Right hindlimb (tissue), 1 donor: ENCODE data around the gene MTREX.

ENCODE experiments used
- DNase-seq: peaks from one replicate; pipeline ENCODE4 v3.0.0-alpha.2; 2018

The MTREX gene

DNA sequence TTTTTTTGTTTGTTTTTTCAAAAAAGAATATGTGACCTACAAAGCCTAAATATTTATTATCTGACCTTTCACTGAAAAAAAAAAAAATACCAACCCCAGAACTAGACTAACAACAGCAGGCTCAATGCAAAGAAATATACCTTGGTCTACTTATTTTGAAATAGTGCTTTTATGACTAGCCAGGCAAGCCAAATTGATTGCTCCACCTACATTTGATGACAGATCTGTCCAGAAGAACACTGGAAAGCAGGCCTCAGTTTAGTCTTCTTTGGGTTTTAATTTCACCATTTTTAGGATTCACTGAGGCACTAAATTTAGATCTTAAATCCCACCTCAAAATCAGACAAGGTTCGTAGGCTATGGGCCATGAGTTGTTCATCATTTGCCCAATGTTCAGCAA, 129.7 kb downstream of the MTREX start:
- no peak for DNase-seq

DNA sequence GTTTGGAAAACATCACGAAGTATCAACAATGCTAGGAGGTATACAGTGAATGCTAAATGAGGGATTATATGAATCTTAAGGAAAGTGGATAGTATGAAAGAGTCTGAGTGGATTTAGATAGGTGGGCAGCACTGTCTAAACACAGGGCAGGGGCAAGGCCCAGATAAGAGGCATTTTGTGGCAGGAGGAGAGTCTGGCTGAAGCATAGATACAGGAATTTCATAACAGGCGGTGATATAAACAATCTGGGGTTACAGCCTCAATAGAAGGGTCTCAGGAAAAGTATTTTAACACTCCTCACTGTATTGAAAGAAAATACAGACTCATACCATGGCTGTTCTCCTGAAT, 130.0 kb downstream of the MTREX start:
- no peak for DNase-seq

- peak; percentile 61 for DNase-seq
Observed at GRCh38 chr5:55438998-55439397, 131.2 kb downstream of the MTREX start.

DNA sequence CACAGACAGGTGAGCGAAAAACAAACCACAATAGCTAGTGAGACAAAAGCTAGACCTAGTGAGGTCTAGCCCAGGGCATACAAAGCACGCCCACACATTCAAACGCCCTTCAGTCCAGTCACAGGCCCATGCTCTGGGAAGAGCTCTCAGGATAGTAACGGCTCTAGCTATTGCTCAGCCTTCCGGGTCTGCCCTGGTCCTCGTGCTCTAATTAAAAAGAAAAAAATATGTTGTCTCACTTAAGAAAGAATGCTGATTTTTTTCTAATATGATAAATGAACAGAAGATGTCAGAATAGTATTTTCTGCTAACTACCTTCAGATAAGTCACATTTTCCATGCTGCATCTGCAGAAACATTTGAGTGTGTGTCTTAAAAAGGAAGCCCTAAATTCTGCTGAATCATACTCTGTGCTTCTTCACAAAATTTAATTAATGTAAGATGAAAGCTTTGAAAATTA, 132.4 kb downstream of the MTREX start:
- DNase-seq: no peak

- no peak for DNase-seq
Observed at GRCh38 chr5:55441107-55441771, 133.4 kb downstream of the MTREX start.

DNA sequence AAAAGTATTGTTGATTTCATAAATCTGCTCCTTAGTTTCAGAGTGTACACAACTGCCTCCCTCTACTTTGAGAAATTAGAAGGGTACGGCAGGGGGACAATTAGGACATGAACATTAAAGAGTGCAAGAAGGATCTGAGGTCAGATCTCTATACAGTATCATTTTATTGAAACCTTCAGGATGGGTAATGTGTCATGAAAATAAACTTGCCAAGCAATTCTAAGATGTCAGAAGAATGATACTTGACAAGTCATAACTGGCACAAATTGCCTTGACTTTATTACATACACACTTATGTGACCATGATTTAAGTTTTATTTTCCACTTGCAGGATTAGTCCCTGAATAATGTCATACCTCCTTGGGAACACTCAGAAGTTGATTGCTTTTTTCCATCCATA, 134.2 kb downstream of the MTREX start:
- DNase-seq: no peak

GRCh38 chr5:55445791-55446190, 138.0 kb downstream of the MTREX start:
- no peak for DNase-seq

GRCh38 chr5:55446640-55447351, 139.0 kb downstream of the MTREX start:
- no peak for DNase-seq

- no peak for DNase-seq
Observed at GRCh38 chr5:55450050-55450765, 142.4 kb downstream of the MTREX start.

DNA sequence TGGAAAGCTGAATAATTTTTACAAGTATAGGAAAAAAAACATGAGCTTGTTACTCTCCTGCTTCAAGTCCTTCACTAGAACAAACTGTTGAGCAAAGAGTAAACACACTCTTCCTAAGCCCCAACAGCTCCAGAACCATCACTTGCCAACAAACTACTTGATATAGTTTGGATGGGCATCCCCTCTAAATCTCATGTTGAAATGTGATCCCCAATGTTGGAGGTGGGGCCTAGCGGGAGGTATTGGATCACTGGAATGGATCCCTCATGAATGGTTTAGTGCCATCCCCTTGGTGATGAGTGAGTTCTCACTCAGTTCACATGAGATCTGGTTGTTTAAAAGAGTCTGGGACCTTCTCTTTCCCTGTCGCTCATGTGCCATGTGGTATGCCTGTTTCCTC, 144.2 kb downstream of the MTREX start:
- DNase-seq: no peak

GRCh38 chr5:55453211-55453610, 145.4 kb downstream of the MTREX start:
- DNase-seq: no peak

GRCh38 chr5:55454282-55454681, 146.5 kb downstream of the MTREX start:
- no peak for DNase-seq

DNA sequence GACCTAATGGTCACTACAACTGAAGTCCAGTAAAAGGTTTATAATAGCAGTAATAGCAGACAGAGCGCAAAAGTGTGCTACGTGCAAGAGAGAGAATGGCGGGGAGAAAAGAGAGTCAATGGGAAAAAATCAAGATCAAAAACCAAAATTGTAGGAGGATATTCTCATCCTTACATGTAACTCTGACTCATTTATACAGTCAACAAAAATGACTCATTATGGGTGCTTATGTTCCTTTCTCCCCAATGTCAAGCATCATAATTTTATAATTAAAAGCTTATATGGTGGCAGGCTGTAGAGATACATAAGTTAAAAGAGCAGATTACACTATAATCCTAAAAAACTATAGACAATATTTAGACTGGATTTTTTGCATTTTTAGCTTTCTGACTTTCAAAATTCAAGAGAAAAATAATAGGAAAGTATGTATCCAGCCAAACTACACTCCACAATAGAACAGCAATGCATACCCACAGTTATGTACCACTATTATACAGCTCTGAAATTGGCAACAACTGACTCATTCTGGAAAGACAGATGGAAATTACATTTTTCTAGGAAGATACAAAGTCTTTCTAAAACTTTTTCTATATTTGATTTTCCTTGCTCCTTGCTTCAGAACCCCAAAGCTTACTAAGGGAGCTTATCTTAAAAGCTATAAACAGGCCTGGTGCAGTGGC, 148.6 kb downstream of the MTREX start:
- DNase-seq: no peak

GRCh38 chr5:55459572-55459971, 151.8 kb downstream of the MTREX start:
- DNase-seq: no peak

DNA sequence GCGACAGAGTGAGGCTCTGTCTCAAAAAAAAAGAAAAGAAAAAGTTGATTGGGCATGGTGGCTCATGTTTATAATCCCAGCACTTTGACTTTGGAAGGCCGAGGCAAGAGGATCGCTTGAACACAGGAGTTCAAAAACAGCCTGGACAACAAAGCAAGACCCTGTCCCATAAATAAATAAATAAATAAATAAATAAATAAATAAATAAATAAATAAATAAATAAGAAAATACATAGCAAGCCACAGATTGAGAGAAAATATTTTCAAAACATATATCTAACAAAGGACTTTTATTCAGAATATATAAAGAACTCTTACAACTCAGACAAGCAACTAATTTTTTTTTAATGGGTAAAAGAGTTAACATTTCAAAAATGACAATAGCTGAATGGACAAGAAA, 155.8 kb downstream of the MTREX start:
- no peak for DNase-seq

DNA sequence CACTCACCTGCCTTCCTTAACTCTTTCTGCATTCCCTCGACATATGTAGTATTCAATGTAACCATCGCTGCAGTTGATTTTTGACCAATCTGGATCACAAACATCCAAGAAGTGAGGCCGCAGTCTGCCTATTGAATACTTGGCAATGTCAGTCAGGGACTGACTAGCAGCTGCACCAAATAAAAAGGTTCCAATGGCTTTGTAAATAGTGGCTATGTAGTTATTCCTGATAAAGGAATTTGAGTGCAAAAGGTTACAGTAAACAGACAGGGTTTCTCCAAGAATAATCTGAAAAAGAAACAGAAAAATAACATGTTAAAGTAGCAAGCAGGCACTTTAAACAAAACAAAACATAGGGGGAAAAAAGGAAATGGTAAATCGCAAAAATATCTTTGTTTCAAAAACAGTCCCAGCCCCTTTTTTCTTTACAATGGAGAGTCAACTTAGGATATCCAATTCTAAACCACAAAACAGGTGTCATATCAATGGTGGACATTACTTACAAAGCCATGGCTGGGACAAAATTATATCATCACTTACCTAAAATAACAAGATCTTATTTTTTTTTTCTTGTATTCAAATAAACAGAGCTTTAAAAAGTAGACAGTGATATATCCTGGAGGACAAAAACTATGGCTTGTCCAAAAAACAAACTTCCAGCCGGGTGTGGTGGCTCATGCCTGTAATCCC, 160.2 kb downstream of the MTREX start:
- no peak for DNase-seq

DNA sequence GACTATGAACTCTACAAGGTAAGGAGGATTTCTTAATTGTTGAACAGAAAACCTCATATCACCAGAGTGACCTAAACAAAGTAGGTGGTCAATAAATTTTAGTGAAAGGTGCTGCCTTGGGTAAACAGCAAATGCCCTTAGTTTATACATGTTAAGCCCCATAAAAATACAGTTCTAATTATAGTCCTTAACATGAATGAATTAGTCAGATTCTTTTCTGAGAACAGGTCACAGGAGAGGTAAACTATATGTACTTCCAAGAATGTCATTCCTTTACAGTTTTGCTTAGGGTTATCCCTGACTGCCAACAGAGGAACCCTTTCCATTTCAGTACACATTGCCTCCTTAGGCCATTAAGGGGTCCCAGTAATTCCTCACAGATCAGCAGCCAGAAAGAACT, 162.1 kb downstream of the MTREX start:
- no peak for DNase-seq

DNA sequence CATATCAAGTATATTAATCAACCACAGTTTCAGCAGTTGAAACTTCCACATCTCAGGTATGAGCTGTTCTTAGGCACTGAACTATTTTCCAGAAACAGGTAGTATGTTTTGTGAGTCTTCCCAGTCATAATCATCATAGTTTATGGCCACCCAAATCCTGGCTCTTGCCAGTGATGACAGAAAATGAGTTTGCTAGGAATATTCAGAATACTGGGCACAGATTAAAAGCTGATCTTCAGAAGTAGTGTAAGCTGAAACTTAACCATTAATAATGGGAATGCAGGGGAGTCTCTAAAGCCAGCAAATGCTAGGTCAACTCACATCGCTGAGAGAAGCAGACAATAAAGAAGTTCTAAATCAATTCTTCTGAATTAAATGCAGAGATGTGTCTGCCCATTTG, 162.5 kb downstream of the MTREX start:
- no peak for DNase-seq

- DNase-seq: no peak
Observed at GRCh38 chr5:55471468-55471867, 163.7 kb downstream of the MTREX start.

DNA sequence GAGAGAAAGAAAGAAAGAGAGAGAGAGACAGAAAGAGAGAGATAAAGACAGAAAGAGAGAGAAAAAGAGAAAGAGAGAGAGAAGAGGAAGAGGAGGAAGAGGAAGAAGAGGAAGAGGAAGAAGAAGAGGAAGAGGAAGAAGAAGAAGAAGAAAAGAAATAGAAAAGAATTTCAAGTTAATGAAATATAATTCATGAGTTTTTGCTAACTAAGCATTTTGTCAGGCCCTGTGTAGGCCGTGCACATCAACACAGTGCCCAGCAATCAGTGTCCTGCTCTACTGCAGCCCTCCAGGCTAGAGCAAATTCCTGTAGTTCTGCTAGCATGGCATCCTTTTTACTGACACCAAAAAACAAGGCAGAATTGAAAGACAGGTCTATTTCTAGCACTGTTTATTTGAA, 164.9 kb downstream of the MTREX start:
- DNase-seq: no peak
